Astrocyte (in vitro differentiated cells and primary cell): ENCODE results near the gene KRT13. TPM values are rescaled to one million over a fixed set of nuclear protein-coding genes. Genes with fewer than 3 reads are reported as not detected.

Experiments used
- DNase-seq: peaks from one replicate; pipeline ENCODE4 v3.0.0-alpha.2; 2010; ENCODE audit warnings: low read depth
- FAIRE-seq: peaks from 2 replicates; lab custom pipeline; 2011; peaks lifted over from hg19 to GRCh38; lab: Jason Lieb, UNC
- H2AFZ ChIP-seq: 2 replicates; pipeline ENCODE4 v1.6.0; 2012; ENCODE audit warnings: low read depth, low read length, inconsistent platforms
- H3K27ac ChIP-seq: 2 replicates; pipeline ENCODE4 v1.5.1; 2011; ENCODE audit warnings: low read depth, low read length, inconsistent platforms
- H3K27me3 ChIP-seq: 2 replicates; pipeline ENCODE4 v1.6.0; 2011; ENCODE audit warnings: low read length, inconsistent platforms; ENCODE audit not compliant: insufficient read depth
- H3K36me3 ChIP-seq: 2 replicates; pipeline ENCODE4 v1.5.1; 2011; ENCODE audit warnings: low read length, inconsistent platforms; ENCODE audit not compliant: insufficient read depth
- H3K4me1 ChIP-seq: 2 replicates; pipeline ENCODE4 v1.5.1; 2011; ENCODE audit warnings: low read length, inconsistent platforms; ENCODE audit not compliant: insufficient read depth
- H3K4me2 ChIP-seq: 2 replicates; pipeline ENCODE4 v1.6.0; 2012; ENCODE audit warnings: low read length, inconsistent platforms
- H3K4me3 ChIP-seq: 2 replicates; pipeline ENCODE4 v1.5.1; 2011; ENCODE audit warnings: low read depth, mild to moderate bottlenecking, low read length, inconsistent platforms; ENCODE audit not compliant: insufficient read depth
- H3K79me2 ChIP-seq: 2 replicates; pipeline ENCODE4 v1.6.0; 2012; ENCODE audit warnings: mild to moderate bottlenecking, low read length, inconsistent platforms; ENCODE audit not compliant: insufficient read depth
- H3K9ac ChIP-seq: 2 replicates; pipeline ENCODE4 v1.6.0; 2012; ENCODE audit warnings: mild to moderate bottlenecking, low read length, inconsistent platforms
- H3K9me3 ChIP-seq: 2 replicates; pipeline ENCODE4 v1.5.1; 2012; ENCODE audit warnings: low read depth, mild to moderate bottlenecking, low read length, inconsistent platforms; ENCODE audit not compliant: insufficient read depth
- H4K20me1 ChIP-seq: 2 replicates; pipeline ENCODE4 v1.6.0; 2012; ENCODE audit warnings: low read length, inconsistent platforms; ENCODE audit not compliant: insufficient read depth
- H3K27ac Mint-ChIP-seq: one replicate; pipeline ENCODE4 v1.8.0; 2021; ENCODE audit warnings: mild to moderate bottlenecking, mixed read lengths; ENCODE audit not compliant: unreplicated experiment
- H3K27me3 Mint-ChIP-seq: one replicate; pipeline ENCODE4 v1.8.0; 2021; ENCODE audit warnings: low read depth, mixed read lengths; ENCODE audit not compliant: unreplicated experiment
- H3K36me3 Mint-ChIP-seq: one replicate; pipeline ENCODE4 v1.8.0; 2021; ENCODE audit warnings: low read depth, mixed read lengths; ENCODE audit not compliant: unreplicated experiment
- H3K4me1 Mint-ChIP-seq: one replicate; pipeline ENCODE4 v1.8.0; 2021; ENCODE audit warnings: low read depth, mixed read lengths; ENCODE audit not compliant: unreplicated experiment
- H3K4me3 Mint-ChIP-seq: one replicate; pipeline ENCODE4 v1.8.0; 2021; ENCODE audit warnings: mild to moderate bottlenecking, moderate library complexity, mixed read lengths; ENCODE audit not compliant: unreplicated experiment
- H3K9me3 Mint-ChIP-seq: one replicate; pipeline ENCODE4 v1.8.0; 2021; ENCODE audit warnings: mild to moderate bottlenecking, mixed read lengths; ENCODE audit not compliant: unreplicated experiment
- EZH2 ChIP-seq: IDR thresholded peaks from 2 replicates; pipeline ENCODE4 v1.6.1; 2012; ENCODE audit warnings: mild to moderate bottlenecking, low read length, inconsistent platforms; ENCODE audit not compliant: insufficient read depth
- total RNA-seq: library from RNA; stranded (reverse); gene quantifications from 2 replicates; pipeline ENCODE4 v1.2.1, GENCODE V29; 2021
- TF ChIP-seq, protein P1 (sequence below): IDR thresholded peaks from 2 replicates; pipeline ENCODE4 v1.5.1; 2011; ENCODE audit warnings: low read depth, mild to moderate bottlenecking, inconsistent platforms, low read length, moderate library complexity; ENCODE audit not compliant: insufficient read depth

The KRT13 gene
- total RNA-seq, 1 donor from 2014 or later = not detected

- Histone ChIP-seq H3K9ac (no peak overlapping the region), H4K20me1 (no peaks in the 10 kb centered on the region), H3K79me2 (no peaks in the 10 kb centered on the region), H3K4me2 (no peak overlapping the region), H3K27ac (no peak overlapping the region), H3K4me3 (no peak overlapping the region), H3K9me3 (no peaks in the 10 kb centered on the region), H2AFZ (no peak overlapping the region), H3K36me3 (no peaks in the 10 kb centered on the region), H3K4me1 (no peaks in the 10 kb centered on the region), H3K27me3 (no peaks in the 10 kb centered on the region)
- Mint-ChIP-seq H3K36me3 (peaks cover 2% of the 10 kb centered on the region), H3K4me3 (no peak overlapping the region), H3K9me3 (peaks cover 2% of the 10 kb centered on the region), H3K4me1 (no peaks in the 10 kb centered on the region), H3K27me3 (peaks cover 20% of the 10 kb centered on the region), H3K27ac (no peak overlapping the region)
- FAIRE-seq = no peak
- TF ChIP-seq EZH2 = no peak
- TF ChIP-seq, protein P1, sequence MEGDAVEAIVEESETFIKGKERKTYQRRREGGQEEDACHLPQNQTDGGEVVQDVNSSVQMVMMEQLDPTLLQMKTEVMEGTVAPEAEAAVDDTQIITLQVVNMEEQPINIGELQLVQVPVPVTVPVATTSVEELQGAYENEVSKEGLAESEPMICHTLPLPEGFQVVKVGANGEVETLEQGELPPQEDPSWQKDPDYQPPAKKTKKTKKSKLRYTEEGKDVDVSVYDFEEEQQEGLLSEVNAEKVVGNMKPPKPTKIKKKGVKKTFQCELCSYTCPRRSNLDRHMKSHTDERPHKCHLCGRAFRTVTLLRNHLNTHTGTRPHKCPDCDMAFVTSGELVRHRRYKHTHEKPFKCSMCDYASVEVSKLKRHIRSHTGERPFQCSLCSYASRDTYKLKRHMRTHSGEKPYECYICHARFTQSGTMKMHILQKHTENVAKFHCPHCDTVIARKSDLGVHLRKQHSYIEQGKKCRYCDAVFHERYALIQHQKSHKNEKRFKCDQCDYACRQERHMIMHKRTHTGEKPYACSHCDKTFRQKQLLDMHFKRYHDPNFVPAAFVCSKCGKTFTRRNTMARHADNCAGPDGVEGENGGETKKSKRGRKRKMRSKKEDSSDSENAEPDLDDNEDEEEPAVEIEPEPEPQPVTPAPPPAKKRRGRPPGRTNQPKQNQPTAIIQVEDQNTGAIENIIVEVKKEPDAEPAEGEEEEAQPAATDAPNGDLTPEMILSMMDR = no peak
- no peak for DNase-seq
Measured at GRCh38 chr17:41511716-41512115, 6.3 kb upstream of the KRT13 start.

DNA sequence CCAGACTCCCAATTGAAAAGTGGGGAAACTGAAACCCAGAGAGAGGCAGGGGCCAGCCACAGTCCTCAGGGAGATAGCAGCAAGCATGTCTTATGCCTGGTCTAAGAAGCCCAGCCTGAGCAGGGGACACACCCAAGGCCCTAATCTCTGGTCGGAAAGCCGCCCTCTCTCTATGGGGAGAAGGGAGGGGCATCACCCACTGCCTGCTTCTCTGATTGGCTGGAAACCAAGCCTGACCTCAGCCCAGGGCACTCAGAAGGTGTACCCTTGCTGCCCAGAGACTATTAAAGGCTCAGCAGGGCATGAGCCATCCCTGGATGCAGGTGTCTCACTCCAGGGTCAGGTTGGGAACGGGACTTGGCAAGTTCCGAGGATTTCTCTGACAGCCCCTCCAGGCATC, 5.7 kb upstream of the KRT13 start:
- H3K4me2 ChIP-seq = no peak overlapping the region
- H3K27me3 ChIP-seq = no peaks in the 10 kb centered on the region
- no peaks in the 10 kb centered on the region for H3K4me1 ChIP-seq
- peaks cover 2% of the 10 kb centered on the region for H3K9me3 Mint-ChIP-seq
- H3K79me2 ChIP-seq = no peaks in the 10 kb centered on the region
- H4K20me1 ChIP-seq = no peaks in the 10 kb centered on the region
- H3K4me3 Mint-ChIP-seq = no peak overlapping the region
- H3K4me1 Mint-ChIP-seq = no peaks in the 10 kb centered on the region
- H2AFZ ChIP-seq = no peak overlapping the region
- no peak overlapping the region for H3K9ac ChIP-seq
- H3K36me3 Mint-ChIP-seq = peaks cover 2% of the 10 kb centered on the region
- no peak for DNase-seq
- peaks cover 24% of the 10 kb centered on the region for H3K27me3 Mint-ChIP-seq
- FAIRE-seq = no peak
- no peak overlapping the region for H3K4me3 ChIP-seq
- no peaks in the 10 kb centered on the region for H3K36me3 ChIP-seq
- H3K27ac Mint-ChIP-seq = no peak overlapping the region
- H3K9me3 ChIP-seq = no peaks in the 10 kb centered on the region
- TF ChIP-seq EZH2 = no peak
- TF ChIP-seq, protein P1 = no peak
- no peak overlapping the region for H3K27ac ChIP-seq

GRCh38 chr17:41510251-41511065, 5.0 kb upstream of the KRT13 start:
- Mint-ChIP-seq H3K4me1 (no peaks in the 10 kb centered on the region), H3K9me3 (peaks cover 2% of the 10 kb centered on the region), H3K27me3 (peaks cover 26% of the 10 kb centered on the region), H3K27ac (no peak overlapping the region), H3K36me3 (peaks cover 2% of the 10 kb centered on the region), H3K4me3 (no peak overlapping the region)
- H3K79me2 ChIP-seq = no peaks in the 10 kb centered on the region
- H3K27ac ChIP-seq = no peak overlapping the region
- no peak overlapping the region for H3K9ac ChIP-seq
- H3K9me3 ChIP-seq = no peaks in the 10 kb centered on the region
- TF ChIP-seq EZH2 = no peak
- TF ChIP-seq, protein P1 = no peak
- DNase-seq = no peak
- no peak overlapping the region for H3K4me2 ChIP-seq
- no peaks in the 10 kb centered on the region for H3K4me1 ChIP-seq
- H3K4me3 ChIP-seq = no peak overlapping the region
- H3K36me3 ChIP-seq = no peaks in the 10 kb centered on the region
- no peak overlapping the region for H2AFZ ChIP-seq
- H4K20me1 ChIP-seq = no peaks in the 10 kb centered on the region
- no peak for FAIRE-seq
- no peaks in the 10 kb centered on the region for H3K27me3 ChIP-seq
